Fibroblast of skin of right biceps (primary cell): Measurements from ENCODE around the gene FAM184B.

Experiments used
- DNase-seq: peaks from one replicate; pipeline ENCODE4 v3.0.0-alpha.2; 2013

FAM184B gene

DNA sequence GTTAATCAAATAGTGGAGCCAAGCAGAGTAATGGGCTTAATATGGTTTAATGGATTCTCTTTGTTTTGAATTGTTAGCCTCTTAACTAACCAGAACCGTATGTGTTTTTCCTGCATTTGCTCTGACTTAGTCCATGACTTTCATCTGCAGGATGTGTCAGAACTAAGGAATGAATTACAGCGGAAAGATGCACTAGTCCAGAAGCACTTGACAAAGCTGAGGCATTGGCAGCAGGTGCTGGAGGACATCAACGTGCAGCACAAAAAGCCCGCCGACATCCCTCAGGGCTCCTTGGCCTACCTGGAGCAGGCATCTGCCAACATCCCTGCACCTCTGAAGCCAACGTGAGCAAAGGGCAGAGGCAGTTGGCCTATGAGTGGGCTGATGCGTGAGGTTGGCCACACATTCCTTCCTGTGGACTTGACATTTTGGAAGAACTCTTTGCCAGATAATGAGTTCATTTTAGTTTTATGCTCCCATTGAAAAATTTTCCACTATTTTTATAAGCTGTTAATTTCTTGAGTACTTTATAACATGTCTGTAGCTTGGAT, 157.9 kb downstream of the FAM184B start:
- peak; percentile 45 for DNase-seq

DNA sequence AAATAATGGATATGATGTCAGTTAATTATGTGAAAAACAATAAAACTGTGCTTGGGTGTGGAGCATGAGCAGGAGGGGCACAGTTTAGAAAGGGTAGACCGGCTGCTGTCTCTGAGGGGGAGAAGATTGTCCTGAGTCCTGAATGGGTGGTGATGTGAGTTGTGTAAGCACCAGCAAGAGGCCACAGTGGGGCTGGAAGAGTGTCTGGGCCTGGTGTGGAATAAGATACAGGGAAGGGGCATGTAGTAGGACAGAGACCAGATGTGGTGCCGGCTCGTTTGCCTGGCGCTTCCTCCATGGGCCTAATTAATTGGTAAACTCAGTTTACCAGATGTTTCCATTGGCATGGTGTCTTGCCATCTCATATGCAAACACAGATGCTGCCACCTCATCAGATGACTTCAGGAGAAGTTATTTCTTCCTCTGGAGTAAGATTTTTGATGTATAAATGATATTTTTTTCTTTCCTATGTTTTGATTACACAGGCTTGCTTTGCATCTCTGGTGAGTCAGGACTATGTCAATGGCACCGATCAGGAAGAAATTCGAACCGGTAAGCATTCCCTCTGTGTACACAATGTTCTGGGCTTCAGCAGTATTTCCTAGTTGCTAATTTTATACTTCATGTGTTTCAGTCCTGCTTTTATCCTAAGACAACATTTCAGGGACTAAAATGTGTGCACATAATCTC, 161.9 kb downstream of the FAM184B start:
- DNase-seq, result no peak

DNA sequence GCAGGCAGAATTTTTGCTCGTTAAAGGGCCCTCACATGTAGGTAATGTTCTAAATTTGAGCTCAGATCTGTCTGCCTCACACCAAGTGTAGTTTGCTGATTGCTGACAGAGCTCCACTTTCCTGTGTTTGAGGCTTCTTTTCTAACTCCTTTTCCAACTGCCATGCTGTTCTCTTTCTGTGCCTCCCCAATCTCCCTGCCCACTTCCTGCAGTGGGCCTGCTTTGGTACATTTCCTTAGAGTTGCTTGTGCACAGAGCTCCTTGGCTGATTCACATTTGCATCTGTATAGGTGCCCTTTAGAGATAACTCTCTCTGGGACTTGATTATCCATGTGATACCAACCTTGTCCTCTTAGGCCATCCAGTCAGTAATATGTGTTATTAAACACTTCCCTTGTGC, 162.5 kb downstream of the FAM184B start:
- no peak for DNase-seq

DNA sequence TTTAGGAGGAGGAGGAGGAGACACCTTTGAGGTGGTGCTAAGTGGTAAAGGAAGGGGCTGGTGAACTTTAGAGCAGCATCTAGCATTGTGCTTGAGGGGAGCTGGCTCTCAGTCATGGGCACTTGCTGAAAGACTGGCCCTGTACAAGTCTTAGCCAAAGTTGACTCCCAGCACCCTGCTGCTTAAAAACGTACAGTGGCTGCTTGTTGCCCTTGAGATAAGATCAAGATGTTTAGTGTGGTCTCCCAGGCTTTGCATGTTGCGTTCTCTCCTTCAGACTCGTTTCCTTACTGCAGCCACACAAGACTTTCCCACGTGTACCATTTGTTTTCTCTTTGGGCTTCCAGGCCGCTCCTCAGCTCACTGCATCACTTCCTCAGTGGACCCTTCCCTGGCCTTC, 165.1 kb downstream of the FAM184B start:
- DNase-seq, result no peak

DNA sequence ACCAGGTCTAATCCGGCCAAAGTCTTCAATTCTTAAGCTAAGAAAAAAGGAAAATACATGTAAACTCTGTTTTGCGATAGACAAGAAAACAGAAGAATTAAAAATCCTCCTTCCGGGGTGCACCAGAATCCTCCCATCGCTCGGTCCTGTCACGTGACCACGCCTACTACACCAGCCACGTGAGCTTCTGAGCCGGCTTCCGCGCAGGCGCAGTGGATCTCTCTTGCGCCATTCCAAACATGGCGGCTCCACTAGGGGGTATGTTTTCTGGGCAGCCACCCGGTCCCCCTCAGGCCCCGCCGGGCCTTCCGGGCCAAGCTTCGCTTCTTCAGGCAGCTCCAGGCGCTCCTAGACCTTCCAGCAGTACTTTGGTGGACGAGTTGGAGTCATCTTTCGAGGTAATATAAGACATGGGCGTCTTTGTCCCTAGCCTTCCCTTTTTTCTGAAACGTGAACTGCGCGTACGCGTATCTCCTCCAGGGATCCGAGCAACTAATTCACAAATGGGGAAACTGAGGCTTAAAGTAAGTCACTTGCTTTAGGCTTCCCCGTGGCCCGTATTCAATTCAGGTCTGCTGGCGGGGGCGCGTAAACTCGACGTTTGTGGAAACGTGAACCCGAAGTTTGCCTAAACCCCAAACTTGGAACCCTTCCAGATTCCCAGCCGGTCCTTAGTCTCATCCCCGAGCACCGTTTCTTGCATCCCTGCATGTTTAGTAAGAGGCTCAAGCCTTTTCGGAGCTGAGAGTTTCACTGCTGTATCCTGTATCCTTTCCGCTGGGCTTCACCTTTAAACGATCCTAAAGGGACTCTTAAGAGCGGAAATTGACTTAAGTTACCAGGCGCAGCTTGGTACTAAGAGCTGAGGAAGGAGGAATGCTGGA, 166.8 kb downstream of the FAM184B start, which contains the start of gene MED28:
TSS of gene MED28 (plus strand) at position 226 of the 884 bp plus-strand sequence. CDS start at position 240, 14 bp downstream.
- peak; percentile 95 for DNase-seq

DNA sequence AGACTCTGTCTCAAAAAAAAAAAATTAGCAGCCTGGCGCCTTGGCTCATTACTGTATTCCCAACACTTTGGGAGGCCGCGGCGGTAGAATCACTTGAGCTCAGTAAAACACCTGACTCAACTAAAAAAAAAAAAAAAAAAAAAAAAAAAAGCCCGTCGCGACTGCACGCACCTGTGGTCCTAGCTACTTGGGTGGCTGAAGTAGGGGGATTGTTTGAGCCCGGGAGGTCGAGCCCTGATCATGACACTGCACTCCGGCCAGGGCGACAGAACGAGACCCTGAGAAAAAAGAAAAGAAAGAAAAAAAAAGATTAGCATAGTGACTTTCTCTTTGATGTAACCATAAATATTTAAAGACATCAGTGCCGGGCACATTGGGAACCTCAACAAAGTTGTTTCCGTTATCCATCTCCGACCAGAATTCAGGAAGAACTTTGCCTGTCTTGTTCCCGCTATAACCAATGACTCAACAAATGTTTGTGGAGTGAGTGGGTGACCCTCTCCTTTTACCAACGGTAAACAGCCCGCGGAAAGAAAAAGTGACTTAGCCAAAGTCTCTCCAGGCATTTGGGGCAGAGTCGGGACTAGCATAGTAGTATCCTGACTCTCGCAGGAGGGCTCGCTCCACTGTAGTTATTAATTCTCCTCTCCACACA, 167.5 kb downstream of the FAM184B start:
- peak; percentile 76 for DNase-seq

DNA sequence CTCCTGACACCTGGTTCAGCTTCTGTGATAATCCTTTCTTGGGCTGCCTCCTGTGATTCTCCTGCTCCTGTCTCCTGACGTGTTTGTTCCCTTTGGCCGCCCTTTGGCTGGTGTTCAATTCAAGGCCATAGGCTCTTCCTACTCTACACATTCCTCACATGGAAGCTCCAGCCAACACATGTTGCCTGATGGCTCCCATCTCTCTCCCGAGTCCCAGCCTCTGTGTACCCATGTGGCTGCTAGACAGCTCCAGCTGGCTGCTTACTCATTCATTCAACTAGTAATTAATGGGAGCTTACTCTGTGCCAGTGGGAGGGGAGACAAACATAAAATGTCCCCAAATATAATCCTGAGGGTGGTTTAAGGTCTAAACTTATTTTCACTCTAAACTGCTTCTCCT, 176.2 kb downstream of the FAM184B start:
- no peak for DNase-seq

DNA sequence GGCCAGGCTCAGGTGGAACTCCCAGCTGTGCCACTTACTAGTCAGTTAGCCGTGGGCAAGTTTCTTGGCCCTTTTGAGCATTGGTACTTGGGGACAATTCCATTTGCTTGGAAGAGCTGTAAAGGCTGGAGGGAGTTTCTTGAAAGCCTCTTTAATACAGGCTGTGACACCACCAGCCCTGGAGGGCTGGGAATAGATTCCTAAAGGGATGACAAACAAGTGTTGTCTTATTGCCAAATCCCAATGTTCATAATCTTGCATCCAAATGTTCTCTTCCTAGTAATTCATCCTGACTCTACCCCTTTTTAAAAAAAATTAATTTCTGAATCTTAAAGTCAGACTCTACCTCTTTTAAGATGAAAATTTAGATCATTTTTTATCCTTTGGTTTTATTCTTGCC, 181.6 kb downstream of the FAM184B start:
- no peak for DNase-seq

DNA sequence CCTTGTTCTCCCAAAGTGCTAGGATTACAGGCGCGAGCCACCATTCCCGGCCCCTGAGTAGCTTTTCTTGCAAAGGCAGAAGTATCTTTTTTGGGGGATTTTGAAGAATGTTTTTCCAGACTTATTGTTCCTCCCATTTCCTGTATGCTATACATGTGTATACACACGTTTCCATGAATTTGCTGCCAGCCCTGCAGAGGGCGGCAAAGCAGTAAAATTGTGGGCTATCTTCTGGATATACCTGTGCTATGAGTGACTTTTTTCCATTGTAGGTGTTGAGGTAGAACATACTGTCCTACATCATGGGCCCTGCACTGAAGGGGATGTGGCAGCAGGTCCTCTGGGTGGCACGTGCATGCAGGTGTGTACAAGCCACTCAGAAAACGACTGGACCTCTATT, 183.9 kb downstream of the FAM184B start:
- DNase-seq, result no peak

DNA sequence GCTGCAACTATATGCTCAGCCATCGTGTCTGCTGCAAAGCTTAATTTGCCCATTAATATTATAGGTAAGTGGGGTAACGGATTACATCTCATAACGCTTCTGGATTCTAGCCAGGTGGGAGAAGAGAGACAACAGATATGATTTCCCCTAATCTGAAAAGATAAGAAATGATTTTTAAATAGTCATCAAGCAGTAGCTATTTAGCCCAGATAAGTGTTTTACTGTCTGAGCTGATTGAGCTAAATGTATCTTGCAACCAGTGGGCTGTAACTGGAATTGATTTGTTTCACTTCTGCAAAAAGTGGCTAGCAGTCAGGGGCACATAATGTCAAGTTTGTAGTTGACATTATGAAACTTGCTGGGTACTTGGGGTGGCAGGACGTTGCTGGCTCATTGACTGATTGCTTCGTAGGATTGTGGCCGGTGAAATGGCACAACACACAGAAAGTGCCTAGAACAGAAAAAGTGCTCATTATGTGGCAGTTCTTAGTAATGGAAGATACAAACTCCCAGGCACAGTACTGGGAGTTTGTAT, 185.9 kb downstream of the FAM184B start:
- DNase-seq, result no peak

DNA sequence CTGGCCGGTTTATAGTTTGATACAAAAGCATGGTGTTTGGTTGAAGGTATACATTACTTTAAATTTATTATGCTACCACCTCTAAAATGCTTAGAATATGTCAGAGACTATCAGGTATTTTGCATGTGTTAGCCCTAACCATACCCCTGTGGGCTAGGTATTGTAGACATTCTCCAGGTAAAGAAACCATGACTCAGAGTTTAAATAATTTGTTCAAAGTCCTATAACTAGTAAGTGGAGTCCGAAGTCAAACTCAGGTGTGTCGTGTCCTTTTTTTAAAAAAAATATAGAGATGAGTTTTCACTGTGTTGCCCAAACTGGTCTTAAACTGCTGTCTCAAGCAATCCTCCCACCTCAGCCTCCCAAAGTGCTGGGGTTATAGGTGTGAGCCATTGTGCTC, 192.1 kb downstream of the FAM184B start:
- DNase-seq, result no peak

DNA sequence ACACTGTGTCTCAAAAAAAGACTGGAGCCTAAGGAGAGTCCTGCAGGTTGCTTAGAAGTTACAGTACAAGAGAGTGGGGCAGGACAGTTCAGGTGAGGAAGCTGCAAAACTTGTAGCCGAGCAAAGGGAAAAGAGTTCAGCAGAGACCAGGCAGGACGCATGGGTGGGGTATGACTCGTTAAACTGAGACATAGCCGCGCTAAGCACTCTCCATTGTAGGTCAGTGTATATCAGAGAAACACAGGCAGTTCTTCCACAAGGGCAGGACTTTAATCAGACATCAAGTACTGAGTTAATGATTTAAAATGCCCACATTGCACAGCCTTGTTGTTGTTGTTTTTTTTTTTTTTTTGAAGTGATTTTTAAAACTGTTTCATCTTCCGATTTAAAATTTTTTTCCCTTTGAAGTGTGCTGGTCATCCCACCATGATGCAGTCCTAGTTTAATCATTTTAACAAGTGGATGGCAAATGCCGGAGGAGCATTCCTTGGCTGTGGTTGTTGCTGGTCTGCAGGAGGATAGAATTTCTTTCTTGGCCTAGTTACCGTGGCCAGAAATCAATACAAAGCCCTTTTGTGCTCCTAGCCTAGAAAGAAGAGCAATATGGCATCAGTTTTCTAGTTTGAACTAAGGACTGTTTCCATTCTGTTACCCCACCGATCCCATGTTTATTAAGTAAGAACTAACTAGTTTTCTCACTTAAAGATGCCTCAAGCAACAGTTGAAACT, 194.2 kb downstream of the FAM184B start:
- no peak for DNase-seq

DNA sequence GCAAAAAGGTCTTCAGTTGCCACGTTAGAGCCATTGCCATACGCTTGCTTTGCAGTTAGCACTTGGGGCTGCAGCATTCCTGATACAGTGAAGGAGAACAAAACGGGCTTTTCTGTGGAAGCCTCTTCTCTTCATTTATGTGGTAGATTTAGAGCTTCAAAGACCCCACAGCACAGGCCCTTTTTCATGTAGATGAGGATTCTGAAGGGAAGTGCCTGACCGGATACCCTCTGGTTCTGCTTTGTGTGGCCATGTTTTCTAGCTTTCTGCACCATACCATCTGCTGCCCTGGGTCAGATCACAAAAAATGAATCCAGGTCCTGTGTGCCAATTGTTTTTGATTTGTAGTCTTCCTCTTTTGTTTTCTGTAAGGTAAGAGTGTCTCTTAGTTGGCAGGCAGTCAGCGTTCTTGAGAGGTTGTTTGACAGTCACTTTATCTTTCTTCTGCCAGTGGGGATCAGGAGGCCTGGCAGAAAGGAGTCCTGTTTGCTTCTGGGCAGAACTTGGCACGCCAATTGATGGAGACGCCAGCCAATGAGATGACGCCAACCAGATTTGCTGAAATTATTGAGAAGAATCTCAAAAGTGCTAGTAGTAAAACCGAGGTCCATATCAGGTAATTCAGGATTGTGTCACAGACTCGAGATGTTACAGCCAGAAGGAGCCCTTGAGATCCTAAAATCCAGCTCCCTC, 196.8 kb downstream of the FAM184B start:
- no peak for DNase-seq

DNA sequence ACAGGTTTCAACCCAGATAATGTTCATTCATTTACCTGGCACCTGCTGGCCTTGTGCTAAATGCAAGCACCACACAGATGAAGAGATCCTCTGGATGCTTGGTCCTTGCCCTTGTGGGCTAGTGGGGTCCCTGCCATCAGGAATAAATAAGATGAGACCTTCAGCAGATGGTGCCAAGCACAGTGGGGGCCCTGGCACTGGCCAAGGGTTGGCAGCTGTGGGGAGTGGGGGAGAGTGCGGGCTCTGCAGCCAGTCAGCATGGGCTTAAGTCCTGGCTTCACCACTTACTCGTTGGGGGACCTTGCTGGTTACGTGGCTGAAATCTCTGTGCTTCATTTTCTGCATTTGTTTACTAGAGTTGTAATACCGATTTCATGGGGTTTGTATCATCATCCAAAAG, 197.5 kb downstream of the FAM184B start:
- no peak for DNase-seq

DNA sequence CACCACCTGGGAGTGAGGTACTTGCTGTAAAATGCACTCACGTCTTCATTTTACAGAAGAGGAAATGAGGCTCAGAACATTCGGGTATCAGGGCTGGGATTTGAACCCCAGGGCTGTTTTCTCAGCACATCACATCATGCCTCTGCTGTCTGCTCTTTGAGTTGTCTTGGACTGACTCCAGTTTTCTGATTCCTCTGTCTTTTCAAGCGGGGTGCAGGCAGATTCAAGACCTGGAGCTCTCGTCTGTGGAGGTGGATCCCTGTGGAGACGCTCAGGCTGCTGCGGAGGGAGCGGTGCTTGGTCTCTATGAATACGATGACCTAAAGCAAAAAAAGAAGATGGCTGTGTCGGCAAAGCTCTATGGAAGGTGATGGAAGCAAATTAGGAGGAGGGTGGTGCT, 198.1 kb downstream of the FAM184B start:
- no peak for DNase-seq

DNA sequence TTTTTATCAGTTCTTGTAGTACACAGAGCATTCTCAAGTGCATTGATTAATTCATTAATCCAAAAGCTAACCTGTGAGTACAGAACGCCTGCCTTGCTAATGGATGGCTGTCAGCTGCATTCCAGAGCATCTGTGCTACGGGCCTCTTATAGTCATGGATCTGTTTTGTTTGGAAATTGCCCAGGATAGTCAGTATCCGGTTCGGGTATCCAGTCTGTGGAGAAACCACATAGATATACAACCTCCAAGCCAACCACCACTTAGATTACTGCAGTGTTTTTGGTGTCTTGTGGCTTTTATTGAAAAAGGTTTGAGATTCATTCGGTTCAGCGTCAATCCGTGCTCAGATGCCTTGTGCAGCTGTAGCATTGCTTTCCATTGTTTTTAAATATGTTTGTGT, 200.5 kb downstream of the FAM184B start:
- DNase-seq, result peak; percentile 23
